ENCODE measurements around the gene CYP3A4. TPM values are rescaled to one million over a fixed set of nuclear protein-coding genes. Genes with fewer than 3 reads are reported as not detected.

CYP3A4 gene
- total and polyA plus RNA-seq, 2 of the 13 experiments (the other 11 are each of a cell fraction or from before 2014, with no cell fraction given): 0.11 to 0.24 TPM

DNA sequence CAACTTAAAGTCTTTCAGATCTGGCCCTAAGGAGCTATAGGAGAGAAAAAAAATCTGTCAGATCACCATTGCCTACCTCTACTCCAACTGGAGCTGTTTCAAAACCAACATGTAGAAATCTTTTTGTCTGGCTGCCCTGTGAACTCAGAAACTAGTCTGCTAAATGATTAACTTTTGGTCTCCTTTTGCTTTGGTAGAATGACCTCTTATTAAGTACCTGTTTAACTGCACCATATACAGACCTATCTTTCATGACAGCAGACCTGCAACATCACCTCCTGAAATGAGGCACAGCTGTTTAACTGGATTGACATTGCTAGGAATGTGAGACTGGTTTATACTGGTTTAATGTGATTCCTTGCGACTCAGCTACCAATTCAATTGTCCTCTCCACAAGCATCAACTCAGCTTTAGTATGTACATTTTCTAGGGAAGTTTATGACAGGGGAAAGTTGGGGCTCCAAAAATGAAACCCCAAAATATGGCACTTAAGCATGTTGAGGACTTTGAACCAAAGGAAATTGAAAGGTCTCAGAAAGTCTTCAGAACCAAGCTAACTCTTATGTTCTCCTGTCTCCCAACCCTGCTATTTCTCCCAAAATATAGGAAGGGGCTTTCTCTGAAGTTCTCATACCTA lies 45.7 kb upstream of the CYP3A4 start (continued):
- no peak for TF ChIP-seq ZNF501 (CRISPR knock-in tag; IDR thresholded peaks at IDR 0.05)
- no peak for TF ChIP-seq ZNF746 (CRISPR knock-in tag; IDR thresholded peaks at IDR 0.05)
- peak; percentile 10; the same call in 1 of the 2 replicates for TF ChIP-seq SALL1 (CRISPR knock-in tag; IDR thresholded peaks at IDR 0.05)
- TF ChIP-seq, protein P1, sequence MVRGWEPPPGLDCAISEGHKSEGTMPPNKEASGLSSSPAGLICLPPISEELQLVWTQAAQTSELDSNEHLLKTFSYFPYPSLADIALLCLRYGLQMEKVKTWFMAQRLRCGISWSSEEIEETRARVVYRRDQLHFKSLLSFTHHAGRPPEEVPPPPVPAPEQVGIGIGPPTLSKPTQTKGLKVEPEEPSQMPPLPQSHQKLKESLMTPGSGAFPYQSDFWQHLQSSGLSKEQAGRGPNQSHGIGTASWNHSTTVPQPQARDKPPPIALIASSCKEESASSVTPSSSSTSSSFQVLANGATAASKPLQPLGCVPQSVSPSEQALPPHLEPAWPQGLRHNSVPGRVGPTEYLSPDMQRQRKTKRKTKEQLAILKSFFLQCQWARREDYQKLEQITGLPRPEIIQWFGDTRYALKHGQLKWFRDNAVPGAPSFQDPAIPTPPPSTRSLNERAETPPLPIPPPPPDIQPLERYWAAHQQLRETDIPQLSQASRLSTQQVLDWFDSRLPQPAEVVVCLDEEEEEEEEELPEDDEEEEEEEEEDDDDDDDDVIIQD (CRISPR knock-in tag; IDR thresholded peaks at IDR 0.05; ENCODE audit: low read depth): peak; percentile 53; the same call in 1 of the 2 replicates
- TF ChIP-seq SIN3B (IDR thresholded peaks at IDR 0.05; ENCODE audit: low read length): no peak
- TF ChIP-seq THAP11 (CRISPR knock-in tag; IDR thresholded peaks at IDR 0.05): no peak; the same call in 1 of the 2 replicates
- TF ChIP-seq SOX5 (CRISPR knock-in tag; IDR thresholded peaks at IDR 0.05; ENCODE audit: borderline replicate concordance): peak; percentile 70
- TF ChIP-seq PPARG (CRISPR knock-in tag; conservative IDR thresholded peaks at IDR 0.05): peak; percentile 95
- TF ChIP-seq TCF7 (IDR thresholded peaks at IDR 0.05; ENCODE audit: low read depth): peak; percentile 33; the same call in 1 of the 2 replicates
- 0 out of 2 replicates have a peak, but pooled peaks have one; percentile 23 for TF ChIP-seq ELF4 (CRISPR knock-in tag; IDR thresholded peaks at IDR 0.05; ENCODE audit: borderline replicate concordance)
- no peak for TF ChIP-seq KLF15 (CRISPR knock-in tag; IDR thresholded peaks at IDR 0.05; ENCODE audit: borderline replicate concordance)
- TF ChIP-seq ZKSCAN1 (IDR thresholded peaks at IDR 0.05; ENCODE audit: low read length): no peak
- TF ChIP-seq TEAD3 (CRISPR knock-in tag; optimal IDR thresholded peaks at IDR 0.05; ENCODE audit: borderline replicate concordance): peak; percentile 75
- TF ChIP-seq REL (CRISPR knock-in tag; conservative IDR thresholded peaks at IDR 0.05): no peak
- no peak for TF ChIP-seq ATM (IDR thresholded peaks at IDR 0.05; ENCODE audit: borderline replicate concordance)
- peak; percentile 37; the same call in 1 of the 2 replicates for TF ChIP-seq KDM6A (CRISPR knock-in tag; IDR thresholded peaks at IDR 0.05; ENCODE audit: low read depth)
- TF ChIP-seq, protein P2, sequence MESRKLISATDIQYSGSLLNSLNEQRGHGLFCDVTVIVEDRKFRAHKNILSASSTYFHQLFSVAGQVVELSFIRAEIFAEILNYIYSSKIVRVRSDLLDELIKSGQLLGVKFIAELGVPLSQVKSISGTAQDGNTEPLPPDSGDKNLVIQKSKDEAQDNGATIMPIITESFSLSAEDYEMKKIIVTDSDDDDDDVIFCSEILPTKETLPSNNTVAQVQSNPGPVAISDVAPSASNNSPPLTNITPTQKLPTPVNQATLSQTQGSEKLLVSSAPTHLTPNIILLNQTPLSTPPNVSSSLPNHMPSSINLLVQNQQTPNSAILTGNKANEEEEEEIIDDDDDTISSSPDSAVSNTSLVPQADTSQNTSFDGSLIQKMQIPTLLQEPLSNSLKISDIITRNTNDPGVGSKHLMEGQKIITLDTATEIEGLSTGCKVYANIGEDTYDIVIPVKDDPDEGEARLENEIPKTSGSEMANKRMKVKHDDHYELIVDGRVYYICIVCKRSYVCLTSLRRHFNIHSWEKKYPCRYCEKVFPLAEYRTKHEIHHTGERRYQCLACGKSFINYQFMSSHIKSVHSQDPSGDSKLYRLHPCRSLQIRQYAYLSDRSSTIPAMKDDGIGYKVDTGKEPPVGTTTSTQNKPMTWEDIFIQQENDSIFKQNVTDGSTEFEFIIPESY (CRISPR knock-in tag; IDR thresholded peaks at IDR 0.05): no peak
- TF ChIP-seq SMARCC2 (IDR thresholded peaks at IDR 0.05): no peak
- TF ChIP-seq ZNF337 (CRISPR knock-in tag; IDR thresholded peaks at IDR 0.05; ENCODE audit: borderline replicate concordance, low read depth): no peak
- TF ChIP-seq MAFF (IDR thresholded peaks at IDR 0.05; ENCODE audit: low read depth, low read length): no peak
- no peak for TF ChIP-seq SRSF1 (optimal IDR thresholded peaks at IDR 0.05; ENCODE audit: low read depth, low read length)
- peak; percentile 87 for TF ChIP-seq MIXL1 (CRISPR knock-in tag; IDR thresholded peaks at IDR 0.05)
- TF ChIP-seq SYNCRIP (IDR thresholded peaks at IDR 0.05; ENCODE audit: insufficient read depth, low read depth, low read length): no peak
- TF ChIP-seq, protein P3, sequence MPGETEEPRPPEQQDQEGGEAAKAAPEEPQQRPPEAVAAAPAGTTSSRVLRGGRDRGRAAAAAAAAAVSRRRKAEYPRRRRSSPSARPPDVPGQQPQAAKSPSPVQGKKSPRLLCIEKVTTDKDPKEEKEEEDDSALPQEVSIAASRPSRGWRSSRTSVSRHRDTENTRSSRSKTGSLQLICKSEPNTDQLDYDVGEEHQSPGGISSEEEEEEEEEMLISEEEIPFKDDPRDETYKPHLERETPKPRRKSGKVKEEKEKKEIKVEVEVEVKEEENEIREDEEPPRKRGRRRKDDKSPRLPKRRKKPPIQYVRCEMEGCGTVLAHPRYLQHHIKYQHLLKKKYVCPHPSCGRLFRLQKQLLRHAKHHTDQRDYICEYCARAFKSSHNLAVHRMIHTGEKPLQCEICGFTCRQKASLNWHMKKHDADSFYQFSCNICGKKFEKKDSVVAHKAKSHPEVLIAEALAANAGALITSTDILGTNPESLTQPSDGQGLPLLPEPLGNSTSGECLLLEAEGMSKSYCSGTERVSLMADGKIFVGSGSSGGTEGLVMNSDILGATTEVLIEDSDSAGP (CRISPR knock-in tag; IDR thresholded peaks at IDR 0.05; ENCODE audit: borderline replicate concordance): no peak
- TF ChIP-seq, protein P4, sequence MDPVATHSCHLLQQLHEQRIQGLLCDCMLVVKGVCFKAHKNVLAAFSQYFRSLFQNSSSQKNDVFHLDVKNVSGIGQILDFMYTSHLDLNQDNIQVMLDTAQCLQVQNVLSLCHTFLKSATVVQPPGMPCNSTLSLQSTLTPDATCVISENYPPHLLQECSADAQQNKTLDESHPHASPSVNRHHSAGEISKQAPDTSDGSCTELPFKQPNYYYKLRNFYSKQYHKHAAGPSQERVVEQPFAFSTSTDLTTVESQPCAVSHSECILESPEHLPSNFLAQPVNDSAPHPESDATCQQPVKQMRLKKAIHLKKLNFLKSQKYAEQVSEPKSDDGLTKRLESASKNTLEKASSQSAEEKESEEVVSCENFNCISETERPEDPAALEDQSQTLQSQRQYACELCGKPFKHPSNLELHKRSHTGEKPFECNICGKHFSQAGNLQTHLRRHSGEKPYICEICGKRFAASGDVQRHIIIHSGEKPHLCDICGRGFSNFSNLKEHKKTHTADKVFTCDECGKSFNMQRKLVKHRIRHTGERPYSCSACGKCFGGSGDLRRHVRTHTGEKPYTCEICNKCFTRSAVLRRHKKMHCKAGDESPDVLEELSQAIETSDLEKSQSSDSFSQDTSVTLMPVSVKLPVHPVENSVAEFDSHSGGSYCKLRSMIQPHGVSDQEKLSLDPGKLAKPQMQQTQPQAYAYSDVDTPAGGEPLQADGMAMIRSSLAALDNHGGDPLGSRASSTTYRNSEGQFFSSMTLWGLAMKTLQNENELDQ (CRISPR knock-in tag; IDR thresholded peaks at IDR 0.05; ENCODE audit: borderline replicate concordance): no peak

Measured in HepG2 (cell line).